HepG2 (cell line): ENCODE results near the gene HMGN4. TPM values are rescaled to one million over a fixed set of nuclear protein-coding genes. Genes with fewer than 3 reads are reported as not detected.

Source experiments
- ARNT2 ChIP-seq: sonication (generic); formaldehyde crosslinking; IDR thresholded peaks from 2 replicates; pipeline ENCODE4 v1.8.0; 2022; ENCODE audit warnings: mild to moderate bottlenecking, low read depth, missing genetic modification reagents, moderate library complexity
- ELF4 ChIP-seq: sonication (generic); formaldehyde crosslinking; IDR thresholded peaks from 2 replicates; pipeline ENCODE4 v1.5.0; 2020; ENCODE audit warnings: missing genetic modification reagents, mild to moderate bottlenecking, moderate library complexity, borderline replicate concordance
- FOXK2 ChIP-seq: fragments of 450-650 bp; IDR thresholded peaks from 2 replicates; pipeline ENCODE4 v1.6.1; 2016
- HOXD1 ChIP-seq: sonication (generic); formaldehyde crosslinking; IDR thresholded peaks from 2 replicates; pipeline ENCODE4 v1.5.0; 2020; ENCODE audit warnings: missing genetic modification reagents
- JARID2 ChIP-seq: sonication (generic); formaldehyde crosslinking; IDR thresholded peaks from 2 replicates; pipeline ENCODE4 v1.8.1; 2023; ENCODE audit warnings: missing genetic modification reagents, inconsistent platforms; ENCODE audit not compliant: insufficient replicate concordance
- KAT7 ChIP-seq: IDR thresholded peaks from 2 replicates; pipeline ENCODE4 v1.6.1; 2018; ENCODE audit warnings: borderline replicate concordance, missing compliant biosample characterization
- NFIC ChIP-seq: IDR thresholded peaks from 2 replicates; pipeline ENCODE4 v1.6.1; 2012; ENCODE audit warnings: mild to moderate bottlenecking, low read length, inconsistent platforms
- NFYC ChIP-seq: IDR thresholded peaks from 2 replicates; pipeline ENCODE4 v1.6.1; 2016; ENCODE audit warnings: missing genetic modification reagents, missing compliant biosample characterization
- SMAD9 ChIP-seq: sonication (generic); formaldehyde crosslinking; IDR thresholded peaks from 2 replicates; pipeline ENCODE4 v1.5.1; 2020; ENCODE audit warnings: mild to moderate bottlenecking, missing genetic modification reagents
- TP53 ChIP-seq: sonication (generic); formaldehyde crosslinking; conservative IDR thresholded peaks from 2 replicates; pipeline ENCODE4 v1.4.0; 2020; ENCODE audit warnings: missing genetic modification reagents
- ZMYM4 ChIP-seq: sonication (generic); formaldehyde crosslinking; IDR thresholded peaks from 2 replicates; pipeline ENCODE4 v1.8.1; 2023; ENCODE audit warnings: mild to moderate bottlenecking, missing genetic modification reagents
- ZNF17 ChIP-seq: sonication (generic); formaldehyde crosslinking; IDR thresholded peaks from 2 replicates; pipeline ENCODE4 v1.5.0; 2020; ENCODE audit warnings: mild to moderate bottlenecking, missing genetic modification reagents
- ZNF235 ChIP-seq: sonication (generic); formaldehyde crosslinking; IDR thresholded peaks from 2 replicates; pipeline ENCODE4 v1.8.1; 2023; ENCODE audit warnings: mild to moderate bottlenecking, missing genetic modification reagents, borderline replicate concordance
- ZNF292 ChIP-seq: sonication (generic); formaldehyde crosslinking; IDR thresholded peaks from 2 replicates; pipeline ENCODE4 v1.8.1; 2022; ENCODE audit warnings: mild to moderate bottlenecking, low read depth, missing genetic modification reagents, borderline replicate concordance
- ZNF562 ChIP-seq: sonication (generic); formaldehyde crosslinking; IDR thresholded peaks from 2 replicates; pipeline ENCODE4 v1.8.0; 2022; ENCODE audit warnings: missing genetic modification reagents, borderline replicate concordance
- ZNF616 ChIP-seq: sonication (generic); formaldehyde crosslinking; IDR thresholded peaks from 2 replicates; pipeline ENCODE4 v1.5.0; 2020; ENCODE audit warnings: low read depth, mild to moderate bottlenecking, missing genetic modification reagents
- ZNF879 ChIP-seq: sonication (generic); formaldehyde crosslinking; IDR thresholded peaks from 2 replicates; pipeline ENCODE4 v1.8.1; 2023; ENCODE audit warnings: missing genetic modification reagents
- ZSCAN25 ChIP-seq: sonication (generic); formaldehyde crosslinking; IDR thresholded peaks from 2 replicates; pipeline ENCODE4 v1.8.0; 2022; ENCODE audit warnings: mild to moderate bottlenecking, missing genetic modification reagents
- polyA plus RNA-seq, 8 experiments: library from polyadenylated mRNA; depleted of rRNA in 3 of 8; stranded (reverse) in 7 of 8; unstranded in 1 of 8; fragments of >200 nt; fragmentation: Illumina TruSeq in 4 of 8; extraction: Trizol in 4 of 8; gene quantifications; 2 replicates each; pipeline versions ENCODE4 v1.2.1 to v1.2.3, GENCODE V29; 2011 to 2016; ENCODE audit warnings: low read depth in 4 of 8, missing spikeins in 1 of 8, mixed read lengths in 1 of 8; ENCODE audit not compliant: insufficient read depth in 1 of 8
- total RNA-seq, 5 experiments: library from RNA; depleted of rRNA; stranded (reverse); fragments of >200 nt; fragmentation: Illumina TruSeq; extraction: Trizol; gene quantifications; 2 replicates each; pipeline ENCODE4 v1.2.3, GENCODE V29; 2016; ENCODE audit warnings: low read depth in 1 of 5
- TF ChIP-seq, protein P1 (sequence below): sonication (generic); formaldehyde crosslinking; IDR thresholded peaks from 2 replicates; pipeline ENCODE4; 2020; ENCODE audit warnings: missing genetic modification reagents, mild to moderate bottlenecking, borderline replicate concordance
- TF ChIP-seq, protein P2 (sequence below): sonication (generic); formaldehyde crosslinking; IDR thresholded peaks from 2 replicates; pipeline ENCODE4 v1.4.0; 2020; ENCODE audit warnings: missing genetic modification reagents
- TF ChIP-seq, protein P3 (sequence below): sonication (generic); formaldehyde crosslinking; IDR thresholded peaks from 2 replicates; pipeline ENCODE4 v1.5.1; 2020; ENCODE audit warnings: mild to moderate bottlenecking, missing genetic modification reagents, borderline replicate concordance
- TF ChIP-seq, protein P4 (sequence below): sonication (generic); formaldehyde crosslinking; IDR thresholded peaks from 2 replicates; pipeline ENCODE4 v1.5.1; 2020; ENCODE audit warnings: missing genetic modification reagents, mild to moderate bottlenecking, borderline replicate concordance
- TF ChIP-seq, protein P5 (sequence below): sonication (generic); formaldehyde crosslinking; IDR thresholded peaks from 2 replicates; pipeline ENCODE4 v1.4.0; 2020; ENCODE audit warnings: low read depth, mild to moderate bottlenecking, missing genetic modification reagents

Gene HMGN4
- total and polyA plus RNA-seq, 2 of the 13 experiments (the other 11 are each of a cell fraction or from before 2014, with no cell fraction given) = 39.9 to 52.1 TPM

DNA sequence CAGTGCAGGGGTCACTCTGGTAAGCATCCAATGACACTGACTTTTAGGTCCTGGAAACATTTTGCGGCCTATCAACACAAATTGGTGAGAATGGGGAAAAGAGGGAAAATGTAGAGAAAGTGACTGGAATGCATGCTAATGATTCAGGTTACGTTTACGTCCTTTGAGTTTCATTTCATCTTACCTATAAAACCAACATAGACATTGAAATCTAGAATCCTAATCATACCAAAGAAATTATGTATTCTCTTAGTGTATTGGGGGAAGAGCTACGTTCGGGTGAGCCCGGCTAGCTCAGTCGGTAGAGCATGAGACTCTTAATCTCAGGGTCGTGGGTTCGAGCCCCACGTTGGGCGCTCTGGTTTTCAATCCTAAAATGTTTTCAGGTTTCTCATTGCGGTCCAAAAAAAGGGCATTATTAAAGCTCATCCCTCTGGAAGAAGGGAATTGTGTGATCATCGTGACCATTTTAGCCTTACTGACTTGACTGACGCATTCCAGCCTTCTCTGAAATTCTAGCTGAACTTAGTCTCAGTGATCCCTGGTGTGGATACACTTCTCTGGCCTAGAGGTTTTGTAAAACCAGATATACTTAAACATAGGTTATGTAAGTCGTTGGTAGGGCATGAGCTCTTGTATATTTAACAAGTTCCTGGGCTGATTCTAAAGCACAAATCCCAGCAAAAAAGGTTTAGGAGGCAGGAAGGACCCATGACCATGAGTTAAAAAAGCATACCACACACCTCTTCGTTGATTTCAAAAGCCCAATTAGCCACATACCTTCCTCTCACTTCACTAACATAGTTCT, 18.3 kb downstream of the HMGN4 start (continued):
- TF ChIP-seq, protein P1, sequence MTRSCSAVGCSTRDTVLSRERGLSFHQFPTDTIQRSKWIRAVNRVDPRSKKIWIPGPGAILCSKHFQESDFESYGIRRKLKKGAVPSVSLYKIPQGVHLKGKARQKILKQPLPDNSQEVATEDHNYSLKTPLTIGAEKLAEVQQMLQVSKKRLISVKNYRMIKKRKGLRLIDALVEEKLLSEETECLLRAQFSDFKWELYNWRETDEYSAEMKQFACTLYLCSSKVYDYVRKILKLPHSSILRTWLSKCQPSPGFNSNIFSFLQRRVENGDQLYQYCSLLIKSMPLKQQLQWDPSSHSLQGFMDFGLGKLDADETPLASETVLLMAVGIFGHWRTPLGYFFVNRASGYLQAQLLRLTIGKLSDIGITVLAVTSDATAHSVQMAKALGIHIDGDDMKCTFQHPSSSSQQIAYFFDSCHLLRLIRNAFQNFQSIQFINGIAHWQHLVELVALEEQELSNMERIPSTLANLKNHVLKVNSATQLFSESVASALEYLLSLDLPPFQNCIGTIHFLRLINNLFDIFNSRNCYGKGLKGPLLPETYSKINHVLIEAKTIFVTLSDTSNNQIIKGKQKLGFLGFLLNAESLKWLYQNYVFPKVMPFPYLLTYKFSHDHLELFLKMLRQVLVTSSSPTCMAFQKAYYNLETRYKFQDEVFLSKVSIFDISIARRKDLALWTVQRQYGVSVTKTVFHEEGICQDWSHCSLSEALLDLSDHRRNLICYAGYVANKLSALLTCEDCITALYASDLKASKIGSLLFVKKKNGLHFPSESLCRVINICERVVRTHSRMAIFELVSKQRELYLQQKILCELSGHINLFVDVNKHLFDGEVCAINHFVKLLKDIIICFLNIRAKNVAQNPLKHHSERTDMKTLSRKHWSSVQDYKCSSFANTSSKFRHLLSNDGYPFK (CRISPR knock-in tag) = no peak
- TF ChIP-seq ARNT2 = 0 out of 2 replicates have a peak, but pooled peaks have one; percentile 25
- no peak for TF ChIP-seq NFIC
- TF ChIP-seq, protein P2, sequence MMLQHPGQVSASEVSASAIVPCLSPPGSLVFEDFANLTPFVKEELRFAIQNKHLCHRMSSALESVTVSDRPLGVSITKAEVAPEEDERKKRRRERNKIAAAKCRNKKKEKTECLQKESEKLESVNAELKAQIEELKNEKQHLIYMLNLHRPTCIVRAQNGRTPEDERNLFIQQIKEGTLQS (CRISPR knock-in tag) = peak; percentile 35; the same call in 1 of the 2 replicates
- TF ChIP-seq, protein P3, sequence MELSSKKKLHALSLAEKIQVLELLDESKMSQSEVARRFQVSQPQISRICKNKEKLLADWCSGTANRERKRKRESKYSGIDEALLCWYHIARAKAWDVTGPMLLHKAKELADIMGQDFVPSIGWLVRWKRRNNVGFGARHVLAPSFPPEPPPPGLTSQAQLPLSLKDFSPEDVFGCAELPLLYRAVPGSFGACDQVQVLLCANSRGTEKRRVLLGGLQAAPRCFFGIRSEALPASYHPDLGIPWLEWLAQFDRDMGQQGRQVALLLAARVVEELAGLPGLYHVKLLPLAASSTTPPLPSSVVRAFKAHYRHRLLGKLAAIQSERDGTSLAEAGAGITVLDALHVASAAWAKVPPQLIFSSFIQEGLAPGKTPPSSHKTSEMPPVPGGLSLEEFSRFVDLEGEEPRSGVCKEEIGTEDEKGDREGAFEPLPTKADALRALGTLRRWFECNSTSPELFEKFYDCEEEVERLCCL (CRISPR knock-in tag) = no peak
- TF ChIP-seq TP53 (CRISPR knock-in tag) = peak; percentile 68; the same call in 1 of the 2 replicates
- no peak for TF ChIP-seq ZNF616 (CRISPR knock-in tag)
- peak; percentile 84; the same call in 1 of the 2 replicates for TF ChIP-seq ZMYM4 (CRISPR knock-in tag)
- no peak for TF ChIP-seq ZNF879 (CRISPR knock-in tag)
- TF ChIP-seq ZNF562 = no peak
- TF ChIP-seq SMAD9 (CRISPR knock-in tag) = no peak
- no peak for TF ChIP-seq JARID2 (CRISPR knock-in tag)
- TF ChIP-seq ZNF235 = no peak
- peak; percentile 45; the same call in 1 of the 2 replicates for TF ChIP-seq KAT7 (CRISPR knock-in tag)
- TF ChIP-seq ELF4 (CRISPR knock-in tag) = no peak
- TF ChIP-seq ZNF17 (CRISPR knock-in tag) = no peak
- peak; percentile 57; the same call in 1 of the 2 replicates for TF ChIP-seq HOXD1 (CRISPR knock-in tag)
- TF ChIP-seq ZSCAN25 (CRISPR knock-in tag) = no peak; the same call in 1 of the 2 replicates
- TF ChIP-seq ZNF292 = no peak
- TF ChIP-seq NFYC = no peak
- TF ChIP-seq FOXK2 = no peak
- TF ChIP-seq, protein P4, sequence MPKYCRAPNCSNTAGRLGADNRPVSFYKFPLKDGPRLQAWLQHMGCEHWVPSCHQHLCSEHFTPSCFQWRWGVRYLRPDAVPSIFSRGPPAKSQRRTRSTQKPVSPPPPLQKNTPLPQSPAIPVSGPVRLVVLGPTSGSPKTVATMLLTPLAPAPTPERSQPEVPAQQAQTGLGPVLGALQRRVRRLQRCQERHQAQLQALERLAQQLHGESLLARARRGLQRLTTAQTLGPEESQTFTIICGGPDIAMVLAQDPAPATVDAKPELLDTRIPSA (CRISPR knock-in tag) = no peak
- TF ChIP-seq, protein P5, sequence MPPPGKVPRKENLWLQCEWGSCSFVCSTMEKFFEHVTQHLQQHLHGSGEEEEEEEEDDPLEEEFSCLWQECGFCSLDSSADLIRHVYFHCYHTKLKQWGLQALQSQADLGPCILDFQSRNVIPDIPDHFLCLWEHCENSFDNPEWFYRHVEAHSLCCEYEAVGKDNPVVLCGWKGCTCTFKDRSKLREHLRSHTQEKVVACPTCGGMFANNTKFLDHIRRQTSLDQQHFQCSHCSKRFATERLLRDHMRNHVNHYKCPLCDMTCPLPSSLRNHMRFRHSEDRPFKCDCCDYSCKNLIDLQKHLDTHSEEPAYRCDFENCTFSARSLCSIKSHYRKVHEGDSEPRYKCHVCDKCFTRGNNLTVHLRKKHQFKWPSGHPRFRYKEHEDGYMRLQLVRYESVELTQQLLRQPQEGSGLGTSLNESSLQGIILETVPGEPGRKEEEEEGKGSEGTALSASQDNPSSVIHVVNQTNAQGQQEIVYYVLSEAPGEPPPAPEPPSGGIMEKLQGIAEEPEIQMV (CRISPR knock-in tag) = peak; percentile 69; the same call in 1 of the 2 replicates
